Measurements from ENCODE around the gene APOBEC3F. TPM values are rescaled to one million over a fixed set of nuclear protein-coding genes. Genes with fewer than 3 reads are reported as not detected.
A peak's percentile ranks its signal among the peaks of the same experiment; 100 is the strongest.

Gene APOBEC3F
- total RNA-seq, 1 experiment from 2014 or later: 28.3 TPM

DNA sequence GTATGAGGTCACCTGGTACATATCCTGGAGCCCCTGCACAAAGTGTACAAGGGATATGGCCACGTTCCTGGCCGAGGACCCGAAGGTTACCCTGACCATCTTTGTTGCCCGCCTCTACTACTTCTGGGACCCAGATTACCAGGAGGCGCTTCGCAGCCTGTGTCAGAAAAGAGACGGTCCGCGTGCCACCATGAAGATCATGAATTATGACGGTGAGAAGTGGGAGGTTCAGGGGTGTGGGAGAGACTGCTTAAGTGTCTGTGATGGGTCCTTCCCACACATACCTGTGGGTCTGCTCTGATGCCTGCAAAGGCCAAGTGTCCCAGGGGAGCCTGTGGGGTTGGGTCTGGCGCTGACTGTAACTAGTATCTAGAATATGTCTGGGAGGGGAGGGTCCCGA is 40.4 kb downstream of the APOBEC3F start:
- no peaks in the 10 kb centered on the region for H3K36me3 ChIP-seq (ENCODE audit: low read depth)
- no peaks in the 10 kb centered on the region for H3K79me2 ChIP-seq (ENCODE audit: low read depth)
- BruUV-seq (replicated peaks): no TSS peak
- H4K20me1 ChIP-seq (ENCODE audit: insufficient read depth): no peaks in the 10 kb centered on the region
- no peak overlapping the region for H2AFZ ChIP-seq
- POLR2A ChIA-PET (ENCODE audit: unreplicated experiment): interaction anchor here (0.7 kb wide), 1 partner anchor 32 kb away, joined by 3 read pairs; no protein-coding TSS in a partner anchor
- H3K4me1 ChIP-seq (replicated peaks; ENCODE audit: insufficient read depth): peaks cover 13% of the 10 kb centered on the region
- H3K27ac ChIP-seq: no peak overlapping the region
- H3K27me3 ChIP-seq (ENCODE audit: insufficient read depth, low read depth): no peaks in the 10 kb centered on the region
- H3K4me2 ChIP-seq: no peak overlapping the region
- no peaks in the 10 kb centered on the region for H3K9me3 ChIP-seq (ENCODE audit: insufficient read depth, low read depth)
- no peak for DNase-seq
- intact Hi-C loops (cut with micrococcal nuclease; ENCODE audit: unreplicated experiment): no loop called here
- CTCF ChIA-PET: interaction anchor here (0.6 kb wide), 1 partner anchor 86 kb away, joined by 4 read pairs; no protein-coding TSS in a partner anchor
- no peaks in the 10 kb centered on the region for H3K9me2 ChIP-seq (ENCODE audit: insufficient read depth)
- no peak overlapping the region for H3K4me3 ChIP-seq
- H3F3A ChIP-seq (ENCODE audit: insufficient read depth, low read depth): no peaks in the 10 kb centered on the region
- TF ChIP-seq, protein P1, sequence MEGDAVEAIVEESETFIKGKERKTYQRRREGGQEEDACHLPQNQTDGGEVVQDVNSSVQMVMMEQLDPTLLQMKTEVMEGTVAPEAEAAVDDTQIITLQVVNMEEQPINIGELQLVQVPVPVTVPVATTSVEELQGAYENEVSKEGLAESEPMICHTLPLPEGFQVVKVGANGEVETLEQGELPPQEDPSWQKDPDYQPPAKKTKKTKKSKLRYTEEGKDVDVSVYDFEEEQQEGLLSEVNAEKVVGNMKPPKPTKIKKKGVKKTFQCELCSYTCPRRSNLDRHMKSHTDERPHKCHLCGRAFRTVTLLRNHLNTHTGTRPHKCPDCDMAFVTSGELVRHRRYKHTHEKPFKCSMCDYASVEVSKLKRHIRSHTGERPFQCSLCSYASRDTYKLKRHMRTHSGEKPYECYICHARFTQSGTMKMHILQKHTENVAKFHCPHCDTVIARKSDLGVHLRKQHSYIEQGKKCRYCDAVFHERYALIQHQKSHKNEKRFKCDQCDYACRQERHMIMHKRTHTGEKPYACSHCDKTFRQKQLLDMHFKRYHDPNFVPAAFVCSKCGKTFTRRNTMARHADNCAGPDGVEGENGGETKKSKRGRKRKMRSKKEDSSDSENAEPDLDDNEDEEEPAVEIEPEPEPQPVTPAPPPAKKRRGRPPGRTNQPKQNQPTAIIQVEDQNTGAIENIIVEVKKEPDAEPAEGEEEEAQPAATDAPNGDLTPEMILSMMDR (conservative IDR thresholded peaks at IDR 0.05): no peak
- no peak for TF ChIP-seq EZH2 (IDR thresholded peaks at IDR 0.05; ENCODE audit: low read depth)

DNA sequence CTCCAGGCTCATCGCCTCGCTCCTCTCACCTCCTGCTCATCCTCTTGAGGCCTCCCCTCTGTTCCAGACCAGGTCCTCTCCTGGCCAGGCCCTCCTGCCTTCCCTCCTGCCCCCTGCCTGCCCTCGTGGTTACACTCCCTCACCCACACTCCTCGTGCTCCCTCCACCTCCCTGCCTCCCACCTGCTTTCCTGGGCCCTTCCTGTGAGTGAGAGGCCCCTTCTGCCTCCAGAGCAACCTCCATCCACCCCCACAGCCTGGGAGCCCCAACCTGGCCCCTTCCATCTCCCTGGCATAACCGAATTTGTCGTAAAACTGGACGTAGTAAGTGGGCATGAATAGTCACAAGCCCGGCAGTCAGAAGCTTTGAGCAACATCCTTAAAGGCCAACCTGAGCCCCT is 40.9 kb downstream of the APOBEC3F start:
- Histone ChIP-seq H2AFZ (no peak overlapping the region), H3K27me3 (ENCODE audit: insufficient read depth, low read depth) (no peaks in the 10 kb centered on the region), H3K36me3 (ENCODE audit: low read depth) (no peaks in the 10 kb centered on the region), H3K9me3 (ENCODE audit: insufficient read depth, low read depth) (no peaks in the 10 kb centered on the region), H3K79me2 (ENCODE audit: low read depth) (no peaks in the 10 kb centered on the region), H3F3A (ENCODE audit: insufficient read depth, low read depth) (no peaks in the 10 kb centered on the region), H3K9me2 (ENCODE audit: insufficient read depth) (no peaks in the 10 kb centered on the region), H4K20me1 (ENCODE audit: insufficient read depth) (no peaks in the 10 kb centered on the region), H3K27ac (no peak overlapping the region), H3K4me2 (no peak overlapping the region), H3K4me1 (replicated peaks; ENCODE audit: insufficient read depth) (peaks cover 13% of the 10 kb centered on the region), H3K4me3 (no peak overlapping the region)
- no TSS peak for BruUV-seq (replicated peaks)
- no peak for DNase-seq
- TF ChIP-seq, protein P1 (conservative IDR thresholded peaks at IDR 0.05): no peak
- TF ChIP-seq EZH2 (IDR thresholded peaks at IDR 0.05; ENCODE audit: low read depth): no peak
- ChIA-PET CTCF (no interaction called here), POLR2A (ENCODE audit: unreplicated experiment) (interaction anchor here (0.7 kb wide), 1 partner anchor 32 kb away, joined by 3 read pairs; no protein-coding TSS in a partner anchor)
- intact Hi-C loops (cut with micrococcal nuclease; ENCODE audit: unreplicated experiment): no loop called here

DNA sequence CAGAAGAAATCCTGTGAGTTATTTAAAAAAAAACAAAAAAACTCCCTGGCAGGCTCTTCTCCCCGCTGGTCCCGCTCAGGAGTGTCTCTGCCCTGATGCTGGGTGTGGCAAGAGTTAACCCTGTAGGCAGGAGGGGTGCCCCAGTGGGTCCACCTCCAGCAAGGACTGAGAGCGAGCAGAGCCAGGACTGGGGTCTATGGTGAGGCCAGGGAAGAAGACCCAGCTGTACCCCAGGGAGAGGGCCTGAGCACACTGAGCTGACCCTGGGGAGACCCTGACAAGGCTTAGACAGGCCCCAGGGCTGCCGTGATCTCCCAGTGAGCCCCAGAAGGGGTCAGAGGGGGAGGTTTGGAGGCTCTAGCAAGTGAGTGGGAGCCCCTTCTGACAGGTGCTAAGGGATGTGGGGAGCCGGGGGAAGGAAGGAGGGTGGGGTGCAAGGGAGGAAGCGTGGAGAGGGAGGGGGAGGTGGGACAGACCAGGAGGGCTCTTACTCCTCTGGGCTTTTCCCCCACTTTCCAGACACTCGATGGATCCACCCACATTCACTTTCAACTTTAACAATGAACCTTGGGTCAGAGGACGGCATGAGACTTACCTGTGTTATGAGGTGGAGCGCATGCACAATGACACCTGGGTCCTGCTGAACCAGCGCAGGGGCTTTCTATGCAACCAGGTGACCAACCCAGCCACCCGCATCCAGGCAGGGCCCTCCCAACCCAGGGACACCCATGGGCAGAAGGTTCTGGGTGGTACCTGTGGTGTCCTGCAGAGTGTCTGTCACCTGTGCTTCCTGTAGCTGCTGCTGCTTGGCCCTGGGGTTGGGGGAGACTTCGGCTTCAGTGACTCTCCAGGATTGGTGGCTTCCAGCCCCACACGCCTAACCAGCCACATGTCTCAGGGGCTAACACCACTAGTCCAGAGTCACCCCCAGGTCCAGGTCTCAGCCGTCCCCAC is 42.8 kb downstream of the APOBEC3F start:
- ChIA-PET POLR2A (ENCODE audit: unreplicated experiment) (no interaction called here), CTCF (no interaction called here)
- intact Hi-C loops (cut with micrococcal nuclease; ENCODE audit: unreplicated experiment): no loop called here
- TF ChIP-seq, protein P1 (conservative IDR thresholded peaks at IDR 0.05): no peak
- no peak for TF ChIP-seq EZH2 (IDR thresholded peaks at IDR 0.05; ENCODE audit: low read depth)
- H3K79me2 ChIP-seq (ENCODE audit: low read depth): no peaks in the 10 kb centered on the region
- peaks cover 6% of the 10 kb centered on the region; the same call in 1 of the 2 replicates for H3F3A ChIP-seq (ENCODE audit: insufficient read depth, low read depth)
- H3K4me2 ChIP-seq: peak overlapping the region; percentile 17
- no peaks in the 10 kb centered on the region for H4K20me1 ChIP-seq (ENCODE audit: insufficient read depth)
- BruUV-seq (replicated peaks): no TSS peak
- no peak for DNase-seq
- peaks cover 27% of the 10 kb centered on the region for H3K4me1 ChIP-seq (replicated peaks; ENCODE audit: insufficient read depth)
- no peaks in the 10 kb centered on the region for H3K9me3 ChIP-seq (ENCODE audit: insufficient read depth, low read depth)
- H3K27ac ChIP-seq: no peak overlapping the region
- no peak overlapping the region for H3K4me3 ChIP-seq
- no peaks in the 10 kb centered on the region for H3K36me3 ChIP-seq (ENCODE audit: low read depth)
- no peaks in the 10 kb centered on the region for H3K27me3 ChIP-seq (ENCODE audit: insufficient read depth, low read depth)
- no peak overlapping the region for H2AFZ ChIP-seq
- no peaks in the 10 kb centered on the region for H3K9me2 ChIP-seq (ENCODE audit: insufficient read depth)

Data from PC-9 (cell line).